ENCODE measurements around the gene PRKAG2.

The PRKAG2 gene

DNA sequence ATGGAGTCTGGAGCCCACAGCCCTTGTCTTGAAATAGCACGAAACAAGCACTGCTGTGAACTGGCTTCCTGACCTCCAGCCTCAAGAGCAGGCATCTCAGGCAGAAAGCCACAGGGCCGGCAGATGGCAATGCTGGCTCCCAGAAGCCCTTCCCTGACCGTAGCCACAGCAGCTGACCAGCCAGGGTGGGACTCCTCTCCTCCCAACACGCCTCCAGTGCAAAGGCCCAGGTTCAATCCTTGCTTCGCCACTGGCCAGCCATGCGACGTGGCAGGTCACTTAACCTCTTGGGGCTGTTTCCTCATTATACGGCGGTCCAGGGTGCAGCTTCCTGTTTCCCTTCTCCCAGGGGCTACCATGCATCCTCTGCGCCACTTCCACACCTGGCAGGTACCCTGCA lies 12.8 kb downstream of the PRKAG2 start:
- DNase-seq: no peak

DNA sequence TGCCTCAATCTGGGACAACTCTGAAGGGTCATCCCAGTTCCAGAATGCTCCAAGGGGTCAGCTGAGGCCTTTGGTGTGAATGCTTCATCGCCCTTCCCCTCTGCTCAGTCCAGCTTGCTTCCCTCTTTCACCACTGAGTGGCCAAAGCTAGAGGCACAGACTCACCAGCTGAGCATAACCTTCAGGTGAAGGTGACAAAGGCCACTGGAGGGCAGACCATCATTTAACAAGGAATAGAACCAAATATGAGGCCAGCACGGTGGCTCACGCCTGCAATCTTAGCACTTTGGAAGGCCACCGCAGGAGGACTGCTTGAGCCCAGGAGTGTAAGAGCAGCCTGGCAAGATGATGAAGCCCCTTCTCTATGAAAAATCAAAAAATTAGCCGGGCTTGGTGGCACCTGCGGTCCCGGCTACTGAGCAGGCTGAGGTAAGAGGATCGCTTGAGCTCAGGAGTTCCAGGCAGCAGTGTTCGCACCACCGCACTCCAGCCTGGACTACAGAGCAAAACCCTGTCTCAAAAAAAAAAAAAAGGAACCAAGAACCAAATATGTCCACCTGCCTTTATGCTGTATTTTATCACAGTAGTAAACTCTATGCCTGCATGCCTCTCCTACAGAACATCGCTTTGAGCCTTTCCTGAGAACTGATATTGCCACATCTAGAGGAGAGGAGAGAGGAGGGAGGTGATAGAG lies 13.4 kb downstream of the PRKAG2 start:
- DNase-seq: no peak

DNA sequence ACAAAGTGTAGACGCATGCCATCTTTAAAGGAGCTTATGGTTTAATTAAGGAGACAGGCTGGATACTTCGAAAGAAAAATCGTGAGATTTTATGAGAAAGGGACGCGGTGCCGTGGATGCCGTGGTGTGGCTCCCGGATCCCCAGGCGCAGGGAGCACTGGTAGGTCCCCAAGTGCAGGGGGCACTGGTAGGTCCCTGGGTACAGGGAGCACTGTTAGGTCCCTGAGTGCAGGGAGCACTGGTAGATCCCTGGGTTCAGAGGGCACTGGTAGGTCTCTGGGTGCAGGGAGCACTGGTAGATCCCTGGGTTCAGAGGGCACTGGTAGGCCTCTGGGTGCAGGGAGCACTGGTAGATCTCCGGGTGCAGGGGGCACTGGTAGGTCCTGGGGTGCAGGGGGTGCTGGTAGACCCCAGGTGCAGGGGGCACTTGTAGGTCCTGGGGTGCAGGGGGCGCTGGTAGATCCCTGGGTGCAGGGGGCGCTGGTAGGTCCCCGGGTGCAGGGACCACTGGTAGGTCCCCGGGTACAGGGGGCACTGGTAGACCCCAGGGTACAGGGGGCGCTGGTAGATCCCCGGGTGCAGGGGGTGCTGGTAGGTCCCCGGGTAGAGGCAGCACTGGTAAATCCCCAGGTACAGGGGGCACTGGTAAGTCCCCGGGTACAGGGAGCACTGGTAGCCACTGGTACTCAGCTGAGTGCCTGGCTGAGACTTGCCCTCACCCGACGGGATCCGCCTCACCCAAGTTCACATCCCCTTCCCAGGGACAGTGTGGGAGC lies 14.1 kb downstream of the PRKAG2 start:
- DNase-seq: no peak

GRCh38 chr7:151861881-151862280 lies 15.0 kb downstream of the PRKAG2 start:
- DNase-seq: no peak

GRCh38 chr7:151860771-151861170 lies 16.1 kb downstream of the PRKAG2 start:
- DNase-seq: no peak

DNA sequence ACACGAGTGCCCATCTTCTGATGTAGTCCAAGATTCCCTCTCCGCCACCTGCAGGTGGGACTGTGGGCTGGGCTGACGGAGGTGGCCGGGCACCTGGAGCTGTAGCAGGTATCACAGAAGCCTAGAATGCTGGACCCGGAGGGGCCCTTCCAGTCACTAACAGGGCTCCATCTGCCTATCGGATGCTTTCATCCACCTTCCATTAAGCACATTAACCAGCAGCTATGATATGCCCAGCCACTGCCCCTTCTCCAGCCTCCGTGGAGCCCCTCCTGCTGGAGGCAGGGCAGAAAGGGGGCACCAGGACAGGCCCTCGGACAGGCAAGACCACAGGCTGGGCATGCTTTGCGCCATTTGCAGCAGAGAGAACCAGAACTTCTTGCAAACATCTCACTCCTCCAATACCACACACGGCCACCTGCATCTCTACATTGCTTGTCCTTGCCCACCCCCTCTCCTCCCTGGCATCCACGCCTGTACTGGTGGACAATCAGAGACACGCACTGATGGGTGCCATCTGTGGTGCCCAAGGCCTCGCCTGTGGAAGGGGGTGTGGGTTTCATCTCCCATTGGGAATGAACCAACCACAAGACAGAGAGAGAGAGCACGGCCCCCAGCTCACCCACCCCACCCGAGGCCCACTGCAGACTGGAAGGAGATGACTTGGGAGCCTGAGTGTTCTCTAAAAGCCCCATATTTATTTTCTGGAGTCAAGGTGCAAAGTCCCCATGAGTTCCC lies 16.8 kb downstream of the PRKAG2 start:
- DNase-seq: no peak

- DNase-seq: no peak
These were observed 17.6 kb downstream of the PRKAG2 start for GRCh38 chr7:151859111-151859947.

- DNase-seq: no peak
These were observed 18.5 kb downstream of the PRKAG2 start for GRCh38 chr7:151858456-151858855.

DNA sequence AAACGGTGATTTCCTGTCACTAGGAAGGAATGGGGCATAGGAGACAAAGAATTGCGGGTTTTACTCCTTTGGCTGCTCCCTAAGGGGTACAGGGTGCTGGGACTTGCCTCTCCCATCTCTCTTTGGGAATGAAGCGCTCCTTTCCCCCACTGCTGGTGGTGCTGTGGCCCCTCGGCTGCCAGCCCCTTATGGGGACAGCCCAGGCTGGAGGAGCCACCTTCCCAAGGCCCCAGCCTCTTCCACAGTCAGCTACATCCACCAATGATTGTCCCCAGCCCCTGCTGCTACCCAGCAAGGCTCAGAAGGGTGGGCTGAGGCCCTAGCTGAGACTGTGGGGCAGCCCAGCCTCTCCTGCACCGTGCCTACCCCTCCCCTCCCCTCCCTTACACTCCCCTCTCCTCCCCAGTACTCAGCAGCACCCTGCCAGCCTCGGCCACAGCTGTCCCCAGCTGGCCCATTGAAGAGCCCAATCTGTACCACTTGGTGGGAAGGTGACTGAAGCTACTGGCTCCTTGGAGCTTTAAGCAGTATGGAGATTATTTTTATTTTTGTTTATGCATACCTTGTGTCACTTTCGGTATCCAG lies 19.0 kb downstream of the PRKAG2 start:
- no peak for DNase-seq

- DNase-seq: no peak
These were observed 19.5 kb downstream of the PRKAG2 start for GRCh38 chr7:151857412-151857811.

DNA sequence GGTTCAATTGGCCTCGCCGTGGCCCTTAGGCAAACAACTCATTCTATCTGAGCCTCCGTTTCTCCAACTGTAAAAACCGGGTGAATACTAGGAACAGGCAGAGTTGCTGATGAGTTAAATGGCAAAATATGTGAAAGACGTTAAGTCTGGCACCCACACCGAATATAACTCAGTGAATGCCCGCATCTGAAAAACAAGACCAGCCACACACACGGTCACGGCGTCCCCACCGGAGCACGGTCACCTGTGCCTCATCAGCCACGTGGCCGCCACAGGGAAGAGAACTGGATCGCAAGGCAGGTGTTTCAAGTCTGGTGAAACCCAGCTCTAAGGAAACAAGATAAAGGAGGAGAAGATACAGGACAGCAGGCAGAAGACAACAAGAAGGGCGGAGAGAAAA lies 20.4 kb downstream of the PRKAG2 start:
- no peak for DNase-seq

DNA sequence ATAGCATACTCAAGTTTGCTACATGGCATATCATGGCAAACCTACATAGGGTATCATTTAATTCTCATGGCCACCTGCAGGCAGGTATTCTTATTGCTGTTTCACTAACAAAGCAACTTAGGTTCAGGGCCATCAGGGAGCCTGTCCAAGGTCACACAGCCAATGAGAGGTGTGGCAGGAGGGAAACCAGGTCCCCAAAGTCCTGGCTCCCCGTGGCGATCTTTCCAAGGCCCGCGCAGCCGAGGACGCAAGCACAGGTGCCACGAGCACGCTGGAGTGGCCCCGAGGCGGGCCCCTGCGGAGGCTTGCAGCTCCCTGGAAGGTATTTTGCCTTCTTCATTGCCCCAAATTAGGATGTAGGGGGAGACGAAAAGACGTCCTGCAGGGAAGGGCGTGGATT lies 20.8 kb downstream of the PRKAG2 start:
- no peak for DNase-seq

GRCh38 chr7:151854720-151855071 lies 22.2 kb downstream of the PRKAG2 start:
- no peak for DNase-seq

DNA sequence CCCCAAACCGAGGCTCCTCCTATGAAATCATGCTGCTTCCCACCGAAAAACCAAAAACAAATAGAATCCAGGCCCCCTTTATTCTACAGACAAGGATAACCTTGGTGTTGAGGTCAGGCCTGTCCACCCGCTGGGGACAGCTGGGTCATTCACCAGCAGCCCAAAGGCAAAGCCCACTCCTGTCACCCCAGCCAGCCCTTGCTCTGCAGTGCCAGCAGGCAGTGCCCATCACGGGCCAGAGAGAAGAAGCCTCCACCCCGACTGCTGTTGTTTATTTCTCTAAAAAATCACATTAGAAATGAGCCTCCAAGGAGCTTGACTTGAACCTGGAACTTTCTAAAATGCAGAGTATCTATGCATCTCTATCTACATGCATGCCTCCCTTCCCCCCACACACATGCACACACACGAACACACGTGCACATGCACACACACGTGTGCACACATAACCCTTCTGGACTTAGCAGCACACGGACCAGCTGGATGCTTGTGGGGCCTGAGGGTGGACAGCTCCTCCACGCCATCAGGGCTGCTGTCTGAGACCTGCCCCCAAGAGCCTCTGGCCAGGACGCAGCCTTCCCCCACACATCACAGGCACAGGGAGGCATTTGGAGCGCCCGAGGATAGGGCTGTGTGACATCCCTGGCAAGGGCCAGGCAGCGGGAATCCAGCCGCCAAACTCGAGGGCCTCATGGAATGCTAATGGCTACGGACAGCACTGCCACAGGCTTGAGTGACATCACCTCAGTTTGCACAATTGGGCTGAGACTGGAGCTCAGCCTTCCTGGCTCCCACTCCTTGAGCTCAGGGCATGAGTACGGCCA lies 22.8 kb downstream of the PRKAG2 start:
- DNase-seq: no peak

DNA sequence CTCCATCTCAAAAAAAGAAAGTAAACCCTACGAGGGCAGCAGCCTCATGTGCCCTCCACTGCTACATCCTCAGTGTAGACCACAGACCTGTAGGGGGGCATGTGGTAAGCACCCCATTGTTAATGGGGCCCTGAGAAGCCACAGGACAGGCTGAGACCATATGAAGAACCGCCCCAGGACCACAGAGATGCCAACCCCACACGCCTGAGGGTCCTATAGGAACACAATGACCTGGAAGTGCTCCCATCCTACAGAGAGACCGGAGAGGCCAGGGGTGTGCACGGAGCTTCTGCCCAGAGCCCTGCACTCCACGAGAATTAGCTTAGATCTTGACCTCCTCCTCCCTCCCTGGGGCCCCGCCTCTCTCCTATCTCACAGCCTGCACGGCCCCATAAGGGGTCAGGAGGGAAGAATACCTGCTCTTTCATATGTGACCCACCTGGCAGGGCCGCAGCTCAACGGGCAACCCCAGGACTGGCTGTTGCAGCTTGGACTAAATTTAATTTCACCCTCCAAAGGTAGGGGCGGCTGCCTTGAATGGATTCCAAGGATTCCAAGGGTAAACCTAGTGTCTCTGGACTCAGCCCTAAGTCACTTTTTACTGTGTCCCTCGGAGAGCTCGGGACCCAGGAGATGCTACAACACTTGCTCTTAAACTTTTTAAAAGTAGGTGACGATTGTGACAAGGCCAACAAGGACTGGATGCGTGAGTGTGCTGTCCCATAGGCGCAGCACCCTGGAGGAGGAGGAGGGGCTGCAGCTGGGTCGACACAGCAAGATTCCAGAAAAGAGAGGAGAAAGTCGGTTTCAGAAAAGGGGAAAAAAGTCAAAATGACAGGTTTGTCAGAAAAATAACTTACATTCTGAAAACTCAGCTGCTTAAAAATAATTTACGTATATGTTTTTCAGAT lies 24.2 kb downstream of the PRKAG2 start:
- no peak for DNase-seq

DNA sequence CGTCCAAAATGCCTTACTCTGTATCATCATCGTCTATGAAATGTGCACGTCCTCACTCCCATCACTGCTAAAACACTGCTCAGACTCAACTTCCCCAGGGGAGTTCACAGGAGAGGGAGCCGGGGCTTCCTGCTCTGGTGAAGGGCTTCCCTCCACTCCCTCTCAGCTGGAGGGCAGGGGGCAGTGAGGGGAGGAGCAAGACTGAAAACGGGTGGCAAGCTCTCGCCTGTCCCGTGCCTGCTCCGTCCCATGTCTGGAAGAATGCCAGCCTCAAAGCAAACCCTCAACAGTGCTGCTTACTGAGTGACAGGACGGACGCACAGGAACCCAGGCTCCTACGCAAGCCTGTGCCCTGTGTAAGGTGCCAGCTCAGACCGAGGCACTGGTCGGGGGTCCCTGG lies 25.1 kb downstream of the PRKAG2 start:
- DNase-seq: no peak

DNA sequence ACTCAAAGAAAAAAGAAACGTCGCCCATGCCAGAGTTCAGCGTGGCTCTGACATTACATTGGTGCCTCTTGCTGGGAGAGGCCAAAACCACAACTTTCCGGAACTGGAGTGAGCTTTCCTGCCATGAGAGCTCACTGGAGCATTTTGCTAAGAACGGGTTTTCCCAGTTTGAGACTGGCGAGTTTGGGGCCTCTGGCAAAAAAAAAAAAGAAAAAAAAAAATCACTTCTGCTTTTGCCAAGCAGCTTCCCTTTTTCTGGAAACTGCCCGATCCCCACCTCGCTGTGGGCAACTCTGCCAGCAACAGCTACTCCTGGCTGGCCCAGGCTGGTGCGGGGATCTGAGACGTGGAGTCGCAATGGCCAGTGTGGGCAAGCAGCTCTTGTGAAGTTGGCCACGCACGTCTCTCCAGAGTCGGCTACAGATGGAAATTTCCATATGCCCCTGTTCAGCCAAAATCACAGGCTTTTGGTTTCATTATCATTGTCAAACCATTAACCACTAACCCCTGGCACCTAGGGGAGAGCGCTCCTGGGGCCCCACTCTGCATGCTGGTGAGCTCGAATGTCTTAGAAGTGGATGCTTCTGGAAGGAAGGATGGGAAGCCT lies 25.7 kb downstream of the PRKAG2 start:
- DNase-seq: peak; percentile 44

DNA sequence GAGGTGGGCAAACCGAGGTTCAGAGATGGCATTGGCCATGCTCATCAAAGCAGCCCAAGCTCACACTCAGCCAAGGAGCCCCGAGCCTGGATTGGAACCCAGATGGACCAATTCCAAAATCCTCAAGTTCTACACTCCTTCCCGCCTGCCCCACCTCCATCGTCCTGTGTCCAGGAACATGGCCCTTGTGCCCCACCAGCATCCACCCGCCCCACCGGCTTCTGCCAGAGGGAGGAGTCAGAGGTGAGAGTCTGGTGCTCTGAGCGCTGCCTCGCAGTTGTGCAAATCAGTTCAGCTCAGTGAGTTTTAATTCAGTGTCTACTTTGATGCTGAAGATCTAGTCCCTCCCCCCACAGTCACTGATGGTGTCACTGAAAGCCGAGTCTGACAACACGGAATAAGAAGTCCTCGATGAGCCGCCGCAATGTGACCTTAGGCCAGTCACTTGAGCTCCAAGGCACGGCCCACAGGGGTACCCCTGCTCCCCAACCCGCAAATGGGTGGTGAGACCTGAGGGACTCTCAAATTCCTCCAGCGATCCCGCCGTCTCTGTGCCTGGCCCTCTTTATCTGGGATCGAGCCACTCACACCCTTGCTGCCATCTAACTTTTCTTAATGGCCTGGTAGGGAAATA lies 26.3 kb downstream of the PRKAG2 start:
- peak; percentile 30 for DNase-seq

GRCh38 chr7:151849879-151850260 lies 27.0 kb downstream of the PRKAG2 start:
- DNase-seq: no peak

All from stimulated activated CD4-positive, alpha-beta T cell treated with anti-CD3 and anti-CD28 coated beads, Interleukin-1b, Interleukin-23, amount 100 ng/mL, for 48 hours (primary cell).